ENCODE results near the gene ZYG11B. TPM values are rescaled to one million over a fixed set of nuclear protein-coding genes. Genes with fewer than 3 reads are reported as not detected.
"Not testable (repeated sequence)": the region's sequence is repeated elsewhere in the genome, so short reads cannot be mapped to it uniquely, and the experiment has no call there.

Gene ZYG11B
- total RNA-seq, 1 donor from 2014 or later, result 39.0 TPM

DNA sequence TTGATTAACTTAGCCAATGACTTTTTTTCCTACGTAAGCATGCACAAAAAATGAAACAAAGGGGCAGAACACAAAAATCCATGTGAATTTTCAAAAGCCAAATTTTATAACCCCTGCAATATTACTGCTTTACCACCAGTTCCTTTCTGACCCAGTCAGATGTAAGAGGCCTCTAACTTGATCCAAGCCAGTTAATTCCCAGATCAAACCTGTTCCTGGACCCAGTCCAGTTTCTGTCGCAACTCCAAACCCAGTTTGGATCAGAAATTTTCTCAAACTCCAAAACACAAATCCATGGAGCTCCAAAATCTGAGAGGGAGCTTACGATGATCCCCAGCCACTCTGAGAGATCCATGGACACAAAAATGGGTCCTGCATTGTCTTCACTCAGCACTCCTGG, 108.5 kb downstream of the ZYG11B start:
- H3K4me1 Mint-ChIP-seq (ENCODE audit: unreplicated experiment), result no peaks in the 10 kb centered on the region
- no peak for DNase-seq (ENCODE audit: low spot score)
- H3K27ac Mint-ChIP-seq (ENCODE audit: unreplicated experiment), result no peak overlapping the region
- no peaks in the 10 kb centered on the region for H3K27me3 Mint-ChIP-seq (ENCODE audit: unreplicated experiment)
- no peaks in the 10 kb centered on the region for H3K36me3 Mint-ChIP-seq (ENCODE audit: low read depth, unreplicated experiment)
- no peak overlapping the region for H3K4me3 Mint-ChIP-seq (ENCODE audit: unreplicated experiment)
- no peaks in the 10 kb centered on the region for H3K9me3 Mint-ChIP-seq (ENCODE audit: unreplicated experiment)
- no peak for TF ChIP-seq CTCF (IDR thresholded peaks at IDR 0.05; ENCODE audit: unreplicated experiment)

- Mint-ChIP-seq H3K27ac (ENCODE audit: unreplicated experiment) (no peak overlapping the region), H3K27me3 (ENCODE audit: unreplicated experiment) (no peaks in the 10 kb centered on the region), H3K4me3 (ENCODE audit: unreplicated experiment) (no peak overlapping the region), H3K36me3 (ENCODE audit: low read depth, unreplicated experiment) (no peaks in the 10 kb centered on the region), H3K4me1 (ENCODE audit: unreplicated experiment) (no peaks in the 10 kb centered on the region), H3K9me3 (ENCODE audit: unreplicated experiment) (no peaks in the 10 kb centered on the region)
- no peak for TF ChIP-seq CTCF (IDR thresholded peaks at IDR 0.05; ENCODE audit: unreplicated experiment)
- no peak for DNase-seq (ENCODE audit: low spot score)
Observed at GRCh38 chr1:52836035-52836434, 109.8 kb downstream of the ZYG11B start.

- H3K36me3 Mint-ChIP-seq (ENCODE audit: low read depth, unreplicated experiment); H3K27me3 Mint-ChIP-seq (ENCODE audit: unreplicated experiment); DNase-seq (ENCODE audit: low spot score); H3K9me3 Mint-ChIP-seq (ENCODE audit: unreplicated experiment); H3K4me1 Mint-ChIP-seq (ENCODE audit: unreplicated experiment); H3K27ac Mint-ChIP-seq (ENCODE audit: unreplicated experiment); H3K4me3 Mint-ChIP-seq (ENCODE audit: unreplicated experiment): not testable (repeated sequence)
Observed at GRCh38 chr1:52839175-52839574, 112.9 kb downstream of the ZYG11B start.

GRCh38 chr1:52842643-52843310, 116.5 kb downstream of the ZYG11B start, which contains the start of gene ZYG11A:
TSS of gene ZYG11A (plus strand) at chr1:52842760. CDS start at chr1:52842884, 124 bp downstream.
- Mint-ChIP-seq H3K9me3 (ENCODE audit: unreplicated experiment) (no peaks in the 10 kb centered on the region), H3K27me3 (ENCODE audit: unreplicated experiment) (peaks cover 5% of the 10 kb centered on the region), H3K36me3 (ENCODE audit: low read depth, unreplicated experiment) (no peaks in the 10 kb centered on the region), H3K27ac (ENCODE audit: unreplicated experiment) (no peak within 1 kb of the TSS), H3K4me1 (ENCODE audit: unreplicated experiment) (no peaks in the 10 kb centered on the region), H3K4me3 (ENCODE audit: unreplicated experiment) (peak within 1 kb of the TSS; percentile 66)
- DNase-seq (ENCODE audit: low spot score), result peak; percentile 82
- TF ChIP-seq CTCF (IDR thresholded peaks at IDR 0.05; ENCODE audit: unreplicated experiment), result peak; percentile 37

DNA sequence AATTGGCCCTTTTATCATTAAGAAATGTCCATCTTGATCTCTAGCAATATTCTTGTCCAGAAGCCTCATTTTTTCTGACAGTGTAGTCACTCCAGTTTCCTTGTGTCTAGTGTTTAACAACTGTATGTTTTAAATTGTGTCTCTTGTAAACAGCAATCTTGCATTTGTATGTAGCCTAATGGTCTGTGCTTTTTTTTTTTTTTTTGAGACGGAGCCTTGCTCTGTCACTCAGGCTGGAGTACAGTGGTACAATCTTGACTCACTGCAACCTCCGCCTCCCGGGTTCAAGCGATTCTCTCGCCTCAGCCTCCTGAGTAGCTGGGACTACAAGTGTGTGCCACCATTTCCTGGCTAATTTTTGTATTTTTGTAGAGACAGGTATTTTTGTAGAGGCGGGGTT, 118.9 kb downstream of the ZYG11B start:
- H3K4me3 Mint-ChIP-seq (ENCODE audit: unreplicated experiment); H3K27ac Mint-ChIP-seq (ENCODE audit: unreplicated experiment); H3K36me3 Mint-ChIP-seq (ENCODE audit: low read depth, unreplicated experiment); H3K9me3 Mint-ChIP-seq (ENCODE audit: unreplicated experiment); H3K4me1 Mint-ChIP-seq (ENCODE audit: unreplicated experiment); DNase-seq (ENCODE audit: low spot score); H3K27me3 Mint-ChIP-seq (ENCODE audit: unreplicated experiment): not testable (repeated sequence)

DNA sequence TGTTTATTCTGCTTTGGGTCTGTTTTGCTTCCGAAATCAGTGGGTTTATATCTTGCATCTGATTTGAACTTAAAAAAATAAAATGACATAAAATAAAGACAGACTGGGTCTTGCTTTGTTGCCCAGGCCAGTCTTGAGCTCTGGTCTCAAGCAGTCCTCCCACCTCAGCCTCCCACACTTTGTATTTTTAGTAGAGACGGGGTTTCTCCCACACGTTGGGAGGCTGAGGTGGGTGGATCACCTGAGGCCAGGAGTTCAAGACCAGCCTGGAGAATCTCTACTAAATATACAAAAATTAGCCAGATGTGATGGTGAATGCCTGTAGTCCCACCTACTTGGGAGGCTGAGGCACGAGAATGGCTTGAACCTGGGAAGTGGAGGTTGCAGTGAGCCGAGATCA, 122.2 kb downstream of the ZYG11B start:
- Mint-ChIP-seq H3K4me1 (ENCODE audit: unreplicated experiment) (no peaks in the 10 kb centered on the region), H3K4me3 (ENCODE audit: unreplicated experiment) (no peak overlapping the region), H3K36me3 (ENCODE audit: low read depth, unreplicated experiment) (no peaks in the 10 kb centered on the region), H3K27ac (ENCODE audit: unreplicated experiment) (no peak overlapping the region), H3K27me3 (ENCODE audit: unreplicated experiment) (peaks cover 2% of the 10 kb centered on the region), H3K9me3 (ENCODE audit: unreplicated experiment) (no peaks in the 10 kb centered on the region)
- no peak for DNase-seq (ENCODE audit: low spot score)
- TF ChIP-seq CTCF (IDR thresholded peaks at IDR 0.05; ENCODE audit: unreplicated experiment), result no peak
